ENCODE results near the gene RRP8.

Gene RRP8

DNA sequence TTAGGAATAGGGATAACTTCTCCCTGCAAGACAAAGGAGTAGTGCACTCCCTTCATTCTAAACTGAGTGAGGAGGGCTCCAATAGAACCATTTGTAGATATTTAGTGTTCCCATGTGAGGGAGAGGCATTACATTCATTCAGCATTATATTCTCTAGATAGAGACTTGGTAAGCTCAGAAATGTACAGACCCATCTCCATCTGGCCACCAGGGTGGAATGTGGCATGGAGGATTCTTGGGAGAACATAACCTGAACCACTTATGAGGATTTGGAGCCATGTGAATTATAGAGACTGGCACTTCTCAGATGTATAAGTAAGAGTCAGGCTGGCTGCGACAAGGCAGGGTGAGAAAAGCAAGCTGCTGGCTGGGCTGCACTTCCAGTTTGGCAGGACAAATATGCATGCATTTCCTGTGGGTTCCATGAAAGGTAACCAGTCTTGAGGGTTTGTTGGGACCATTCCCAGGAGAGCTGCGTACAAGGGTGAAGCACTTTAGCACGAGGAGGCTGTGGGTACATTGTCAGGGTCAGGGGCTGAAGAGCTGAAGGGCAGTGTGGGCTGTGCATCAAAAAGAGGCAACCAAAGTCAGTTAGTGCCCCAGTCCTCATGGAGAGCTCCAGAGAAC lies 9.2 kb downstream of the RRP8 start:
- no peak for DNase-seq (ENCODE audit: low read depth, low spot score)
- H3K36me3 ChIP-seq (ENCODE audit: insufficient read depth, low read length), result peaks cover 49% of the 10 kb centered on the region
- H3K9me3 ChIP-seq (ENCODE audit: low read depth, low read length), result no peaks in the 10 kb centered on the region
- no peak overlapping the region for H3K27ac ChIP-seq
- TF ChIP-seq EZH2 (IDR thresholded peaks at IDR 0.05) (no peak), FOXP2 (optimal IDR thresholded peaks at IDR 0.05; ENCODE audit: control extremely low read depth, extremely low read length, insufficient read depth) (no peak), POLR2AphosphoS5 (IDR thresholded peaks at IDR 0.05; ENCODE audit: borderline replicate concordance, low read depth, low read length) (no peak)
- H3K9ac ChIP-seq (ENCODE audit: insufficient read length), result no peak overlapping the region
- H3K4me3 ChIP-seq, result no peak overlapping the region

DNA sequence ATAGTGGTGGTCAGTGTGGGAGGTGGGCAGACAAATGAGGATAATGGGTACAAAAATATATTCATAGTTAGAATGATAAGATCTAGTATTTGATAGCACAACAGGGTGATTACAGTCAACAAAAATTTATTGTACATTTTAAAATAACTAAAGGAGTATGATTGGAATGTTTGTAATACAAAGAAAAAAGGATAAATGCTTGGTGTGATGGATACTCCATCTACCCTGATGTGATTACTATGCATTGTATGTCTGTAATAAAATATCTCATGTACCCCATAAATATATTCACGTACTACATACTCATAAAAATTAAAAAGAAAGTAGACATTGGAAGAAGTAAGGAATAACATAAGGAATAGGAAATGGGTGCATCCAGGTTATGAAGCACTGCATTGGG lies 15.4 kb downstream of the RRP8 start:
- no peak for DNase-seq (ENCODE audit: low read depth, low spot score)
- Histone ChIP-seq H3K27ac (no peak overlapping the region), H3K9ac (ENCODE audit: insufficient read length) (no peak overlapping the region), H3K9me3 (ENCODE audit: low read depth, low read length) (peaks cover 2% of the 10 kb centered on the region; the same call in 1 of the 2 replicates), H3K4me3 (no peak overlapping the region), H3K36me3 (ENCODE audit: insufficient read depth, low read length) (peaks cover 14% of the 10 kb centered on the region; the same call in 1 of the 2 replicates)
- no peak for TF ChIP-seq FOXP2 (optimal IDR thresholded peaks at IDR 0.05; ENCODE audit: control extremely low read depth, extremely low read length, insufficient read depth)
- no peak for TF ChIP-seq EZH2 (IDR thresholded peaks at IDR 0.05)
- TF ChIP-seq POLR2AphosphoS5 (IDR thresholded peaks at IDR 0.05; ENCODE audit: borderline replicate concordance, low read depth, low read length), result no peak

DNA sequence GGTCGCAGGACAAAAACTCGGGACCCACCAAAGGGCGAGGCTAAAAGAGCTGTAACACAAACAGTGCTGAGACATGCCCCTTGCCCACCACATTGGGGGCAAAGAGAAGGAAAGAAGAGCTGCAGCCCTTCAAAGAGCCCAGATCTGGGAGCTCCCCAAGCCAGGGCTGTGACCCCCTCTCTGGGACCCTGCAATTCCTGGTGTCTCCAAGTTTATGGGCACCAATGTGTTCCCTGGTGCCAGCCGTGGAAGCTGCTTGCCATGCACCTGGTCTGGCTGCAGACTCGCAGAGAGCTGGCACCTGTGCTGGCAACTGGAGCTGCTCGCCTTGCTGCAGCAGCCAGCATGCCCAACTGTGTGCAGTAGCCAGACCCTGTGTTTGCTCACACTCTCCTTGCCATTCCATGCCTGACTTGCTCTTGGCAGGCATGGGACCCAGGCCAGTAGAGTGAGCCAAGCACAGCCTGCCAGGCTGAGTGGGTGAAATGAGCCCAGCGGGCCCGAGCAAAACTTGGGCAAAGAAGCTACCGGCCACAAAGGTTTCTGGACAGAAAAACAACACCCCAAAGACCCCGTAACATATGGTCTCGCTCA lies 16.0 kb downstream of the RRP8 start:
- Histone ChIP-seq H3K9me3 (ENCODE audit: low read depth, low read length) (peaks cover 3% of the 10 kb centered on the region; the same call in 1 of the 2 replicates), H3K4me3 (no peak overlapping the region), H3K36me3 (ENCODE audit: insufficient read depth, low read length) (peaks cover 8% of the 10 kb centered on the region; the same call in 1 of the 2 replicates), H3K27ac (no peak overlapping the region), H3K9ac (ENCODE audit: insufficient read length) (no peak overlapping the region)
- no peak for DNase-seq (ENCODE audit: low read depth, low spot score)
- TF ChIP-seq EZH2 (IDR thresholded peaks at IDR 0.05), result no peak
- no peak for TF ChIP-seq FOXP2 (optimal IDR thresholded peaks at IDR 0.05; ENCODE audit: control extremely low read depth, extremely low read length, insufficient read depth)

DNA sequence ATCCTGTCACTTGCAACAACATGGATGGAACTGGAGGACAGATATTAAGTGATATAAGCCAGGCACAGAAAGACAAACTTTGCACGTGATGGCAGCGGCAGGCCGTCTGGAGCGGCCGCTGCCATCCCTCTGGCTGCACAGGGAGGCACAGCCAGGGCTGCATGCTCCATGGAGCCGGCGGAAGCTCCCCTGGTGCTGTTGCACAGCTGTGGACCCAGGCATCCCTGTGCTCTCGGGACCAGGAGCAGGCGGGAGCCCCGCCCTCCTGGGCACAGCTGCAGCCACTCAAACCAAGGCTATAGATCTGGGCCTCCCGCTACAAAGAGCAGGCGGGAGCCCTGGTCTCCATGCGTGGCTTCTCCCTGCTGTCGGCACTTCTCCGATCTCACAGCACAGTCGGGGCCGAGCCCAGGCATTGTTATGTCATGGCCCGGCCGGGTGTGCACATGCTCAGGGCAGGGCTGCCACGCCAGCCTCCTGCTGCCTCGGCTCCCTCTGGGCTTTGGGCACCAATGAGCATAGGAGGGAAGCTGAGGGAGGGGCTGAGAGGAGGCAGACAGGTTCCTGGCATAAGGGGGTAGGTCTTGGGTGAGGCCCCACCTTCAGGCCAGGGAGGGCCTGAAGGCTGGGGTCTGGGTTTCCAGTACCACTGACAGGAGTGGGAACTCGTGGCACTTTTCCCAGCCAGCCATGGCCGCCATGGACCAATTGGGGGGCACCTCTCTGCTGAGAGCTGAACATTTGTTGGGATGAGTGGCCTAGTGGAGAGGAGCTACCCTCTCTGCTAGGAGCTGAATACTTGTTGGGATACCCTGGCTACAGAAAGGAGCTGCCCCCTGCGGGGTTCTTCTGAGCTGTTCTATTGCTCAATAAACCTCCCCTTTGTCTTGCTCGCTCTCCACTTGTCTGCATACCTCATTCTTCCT lies 16.7 kb downstream of the RRP8 start:
- H3K27ac ChIP-seq, result no peak overlapping the region

DNA sequence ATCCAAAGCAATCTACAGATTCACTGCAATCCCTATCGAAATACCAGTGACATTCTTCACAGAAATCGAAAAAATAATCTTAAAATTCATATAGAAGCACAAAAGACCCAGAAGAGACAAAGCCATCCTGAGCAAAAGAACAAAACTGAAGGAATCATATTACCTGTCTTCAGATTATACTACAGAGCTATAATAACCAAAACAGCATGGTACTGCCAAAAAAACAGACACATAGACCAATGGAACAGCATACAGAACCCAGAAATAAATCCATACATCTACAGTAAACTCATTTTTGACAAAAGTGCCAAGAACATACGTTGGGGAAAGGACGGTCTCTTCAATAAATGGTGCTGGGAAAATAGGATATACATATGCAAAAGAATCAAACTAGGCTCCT lies 18.9 kb downstream of the RRP8 start:
- DNase-seq (ENCODE audit: low read depth, low spot score), result no peak

More for the DNA sequence above, 16.7 kb downstream of the RRP8 start:
- DNase-seq (ENCODE audit: low read depth, low spot score), result no peak
- Histone ChIP-seq H3K9me3 (ENCODE audit: low read depth, low read length) (peaks cover 8% of the 10 kb centered on the region; the same call in 1 of the 2 replicates), H3K36me3 (ENCODE audit: insufficient read depth, low read length) (peaks cover under 1% of the 10 kb centered on the region; the same call in 1 of the 2 replicates), H3K4me3 (no peak overlapping the region), H3K9ac (ENCODE audit: insufficient read length) (no peak overlapping the region)
- no peak for TF ChIP-seq FOXP2 (optimal IDR thresholded peaks at IDR 0.05; ENCODE audit: control extremely low read depth, extremely low read length, insufficient read depth)
- TF ChIP-seq POLR2AphosphoS5 (IDR thresholded peaks at IDR 0.05; ENCODE audit: borderline replicate concordance, low read depth, low read length), result no peak
- no peak for TF ChIP-seq EZH2 (IDR thresholded peaks at IDR 0.05)

DNA sequence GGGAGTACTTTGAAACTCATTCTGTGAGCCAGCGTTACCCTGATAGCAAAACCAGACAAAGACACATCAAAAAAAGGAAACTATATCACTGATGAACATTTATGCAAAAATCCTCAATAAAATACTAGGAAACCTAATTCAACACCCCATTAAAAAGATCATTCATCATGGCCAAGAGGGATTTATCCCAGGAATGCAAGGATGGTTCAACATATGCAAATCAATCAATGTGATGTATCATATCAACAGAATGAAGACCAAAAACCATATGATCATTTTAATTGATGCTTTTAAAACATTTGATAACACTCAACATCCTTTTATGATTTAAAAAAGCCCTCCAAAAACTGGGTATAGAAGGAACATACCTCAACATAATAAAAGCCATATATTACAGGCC lies 19.8 kb downstream of the RRP8 start:
- H3K36me3 ChIP-seq (ENCODE audit: insufficient read depth, low read length), result no peaks in the 10 kb centered on the region
- H3K9me3 ChIP-seq (ENCODE audit: low read depth, low read length), result peaks cover 8% of the 10 kb centered on the region; the same call in 1 of the 2 replicates
- H3K27ac ChIP-seq, result no peak overlapping the region
- no peak overlapping the region for H3K4me3 ChIP-seq
- H3K9ac ChIP-seq (ENCODE audit: insufficient read length), result no peak overlapping the region
- no peak for DNase-seq (ENCODE audit: low read depth, low spot score)
- TF ChIP-seq EZH2 (IDR thresholded peaks at IDR 0.05), result no peak
- no peak for TF ChIP-seq POLR2AphosphoS5 (IDR thresholded peaks at IDR 0.05; ENCODE audit: borderline replicate concordance, low read depth, low read length)
- no peak for TF ChIP-seq FOXP2 (optimal IDR thresholded peaks at IDR 0.05; ENCODE audit: control extremely low read depth, extremely low read length, insufficient read depth)

More for the DNA sequence above, 18.9 kb downstream of the RRP8 start:
- H3K36me3 ChIP-seq (ENCODE audit: insufficient read depth, low read length), result no peaks in the 10 kb centered on the region
- TF ChIP-seq FOXP2 (optimal IDR thresholded peaks at IDR 0.05; ENCODE audit: control extremely low read depth, extremely low read length, insufficient read depth) (no peak), EZH2 (IDR thresholded peaks at IDR 0.05) (no peak), POLR2AphosphoS5 (IDR thresholded peaks at IDR 0.05; ENCODE audit: borderline replicate concordance, low read depth, low read length) (no peak)
- H3K4me3 ChIP-seq, result no peak overlapping the region
- H3K9me3 ChIP-seq (ENCODE audit: low read depth, low read length), result peaks cover 8% of the 10 kb centered on the region; the same call in 1 of the 2 replicates
- no peak overlapping the region for H3K27ac ChIP-seq
- H3K9ac ChIP-seq (ENCODE audit: insufficient read length), result no peak overlapping the region

DNA sequence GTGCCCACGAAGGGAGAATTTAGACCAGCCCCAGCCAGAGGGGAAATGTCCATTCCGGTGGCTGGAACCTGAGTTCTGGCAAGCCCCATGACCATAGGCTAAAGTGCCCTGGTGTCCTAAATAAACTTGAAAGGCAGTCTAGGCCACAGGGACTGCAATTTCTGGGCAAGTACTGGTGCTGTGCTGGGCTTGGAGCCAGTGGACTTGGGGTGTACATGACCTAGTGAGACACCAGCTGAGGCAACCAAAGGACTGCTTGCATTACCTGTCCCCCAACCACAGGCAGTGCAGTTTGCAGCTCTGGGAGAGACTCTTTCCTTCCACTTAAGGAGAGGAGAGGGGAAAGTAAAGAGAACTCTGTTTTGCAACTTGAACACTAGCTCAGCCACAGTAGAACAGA lies 23.7 kb downstream of the RRP8 start:
- Histone ChIP-seq H3K9me3 (ENCODE audit: low read depth, low read length) (peaks cover 8% of the 10 kb centered on the region; the same call in 1 of the 2 replicates), H3K36me3 (ENCODE audit: insufficient read depth, low read length) (no peaks in the 10 kb centered on the region), H3K27ac (no peak overlapping the region), H3K4me3 (no peak overlapping the region), H3K9ac (ENCODE audit: insufficient read length) (no peak overlapping the region)
- TF ChIP-seq EZH2 (IDR thresholded peaks at IDR 0.05) (no peak), FOXP2 (optimal IDR thresholded peaks at IDR 0.05; ENCODE audit: control extremely low read depth, extremely low read length, insufficient read depth) (no peak), POLR2AphosphoS5 (IDR thresholded peaks at IDR 0.05; ENCODE audit: borderline replicate concordance, low read depth, low read length) (no peak)
- no peak for DNase-seq (ENCODE audit: low read depth, low spot score)

DNA sequence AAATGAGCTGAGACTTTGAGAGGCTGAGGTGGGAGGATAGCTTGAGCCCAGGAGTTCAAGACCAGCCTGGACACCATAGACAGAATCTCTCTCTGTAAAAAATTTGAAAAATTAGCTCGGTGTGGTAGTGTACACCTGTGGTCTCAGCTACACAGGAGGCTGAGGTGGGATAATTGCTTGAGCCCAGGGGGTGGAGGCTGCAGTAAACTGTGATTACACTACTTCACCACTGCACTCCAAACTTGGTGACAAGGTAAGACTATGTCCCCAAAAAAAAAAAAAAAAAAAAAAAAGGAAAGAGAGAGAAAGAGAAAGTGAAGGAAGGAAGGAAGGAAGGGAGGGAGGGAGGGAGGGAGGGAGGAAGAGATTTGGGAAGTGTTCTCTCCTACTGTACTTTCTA lies 25.3 kb downstream of the RRP8 start:
- no peaks in the 10 kb centered on the region for H3K36me3 ChIP-seq (ENCODE audit: insufficient read depth, low read length)
- no peak overlapping the region for H3K9ac ChIP-seq (ENCODE audit: insufficient read length)
- DNase-seq (ENCODE audit: low read depth, low spot score), result no peak
- TF ChIP-seq POLR2AphosphoS5 (IDR thresholded peaks at IDR 0.05; ENCODE audit: borderline replicate concordance, low read depth, low read length) (no peak), FOXP2 (optimal IDR thresholded peaks at IDR 0.05; ENCODE audit: control extremely low read depth, extremely low read length, insufficient read depth) (no peak), EZH2 (IDR thresholded peaks at IDR 0.05) (no peak)
- no peak overlapping the region for H3K4me3 ChIP-seq
- H3K27ac ChIP-seq, result no peak overlapping the region
- H3K9me3 ChIP-seq (ENCODE audit: low read depth, low read length), result peaks cover 5% of the 10 kb centered on the region; the same call in 1 of the 2 replicates
